GM12891 (cell line): Measurements from ENCODE around the gene NUTM1. TPM values are rescaled to one million over a fixed set of nuclear protein-coding genes. Genes with fewer than 3 reads are reported as not detected.

Experiments
- DNase-seq: peaks from one replicate; pipeline ENCODE4 v3.0.0; 2011; ENCODE audit warnings: low spot score; ENCODE audit not compliant: insufficient read length
- FAIRE-seq: peaks from 2 replicates; lab custom pipeline; 2011; peaks lifted over from hg19 to GRCh38; lab: Jason Lieb, UNC
- PAX5 ChIP-seq: IDR thresholded peaks from 2 replicates; pipeline ENCODE4 v1.6.1; 2011; ENCODE audit warnings: low read length, moderate library complexity, mild to moderate bottlenecking; ENCODE audit not compliant: insufficient read depth, severe bottlenecking
- POLR2A ChIP-seq: IDR thresholded peaks from 2 replicates; pipeline ENCODE4 v1.6.1; 2011; ENCODE audit warnings: low read depth, low read length, control low read depth
- POLR2AphosphoS5 ChIP-seq: IDR thresholded peaks from 2 replicates; pipeline ENCODE4 v1.6.1; 2011; ENCODE audit warnings: low read depth, low read length, control low read depth
- POU2F2 ChIP-seq: IDR thresholded peaks from 2 replicates; pipeline ENCODE4 v1.6.1; 2011; ENCODE audit warnings: low read depth, mild to moderate bottlenecking, control low read depth, low read length, moderate library complexity
- SPI1 ChIP-seq: IDR thresholded peaks from 2 replicates; pipeline ENCODE4 v1.6.1; 2011; ENCODE audit warnings: low read depth, low read length, control low read depth
- TAF1 ChIP-seq: IDR thresholded peaks from 2 replicates; pipeline ENCODE4 v1.6.1; 2011; ENCODE audit warnings: low read depth, low read length, control low read depth
- polyA plus RNA-seq: library from polyadenylated mRNA; unstranded; fragments of >200 nt; gene quantifications from one replicate; pipeline ENCODE4 v1.2.1, GENCODE V29; 2012; ENCODE audit warnings: low read depth, missing spikeins, inconsistent platforms; ENCODE audit not compliant: missing spikeins

The NUTM1 gene
- 0.05 TPM for polyA plus RNA-seq

- peak; percentile 93 for FAIRE-seq
- peak; percentile 63 for DNase-seq
- TF ChIP-seq POU2F2, result peak; percentile 92
- peak; percentile 91 for TF ChIP-seq POLR2AphosphoS5
- TF ChIP-seq PAX5, result no peak
- TF ChIP-seq POLR2A, result peak; percentile 91
- TF ChIP-seq SPI1, result peak; percentile 48
- peak; percentile 90 for TF ChIP-seq TAF1
These were observed at the start of gene NUTM1, which contains the start of gene NOP10 for GRCh38 chr15:34342737-34343575. TSS of gene NUTM1 (plus strand) at chr15:34343315. CDS start at chr15:34343697, 382 bp downstream. TSS of gene NOP10 (minus strand) at chr15:34343136. CDS start at chr15:34343073, 63 bp downstream.

- TF ChIP-seq POU2F2, result no peak
- no peak for TF ChIP-seq TAF1
- no peak for TF ChIP-seq POLR2A
- no peak for TF ChIP-seq PAX5
- no peak for TF ChIP-seq POLR2AphosphoS5
- no peak for TF ChIP-seq SPI1
- FAIRE-seq, result no peak
These were observed 46.1 kb upstream of the NUTM1 start for GRCh38 chr15:34297059-34297458.

GRCh38 chr15:34301058-34301457 lies 42.1 kb upstream of the NUTM1 start:
- no peak for FAIRE-seq
- TF ChIP-seq POLR2A (no peak), SPI1 (no peak), PAX5 (no peak), POLR2AphosphoS5 (no peak), TAF1 (no peak), POU2F2 (no peak)
- no peak for DNase-seq

More at GRCh38 chr15:34297059-34297458, 46.1 kb upstream of the NUTM1 start:
- DNase-seq, result no peak

- FAIRE-seq (no peak), DNase-seq (no peak)
- TF ChIP-seq PAX5 (no peak), TAF1 (no peak), SPI1 (no peak), POLR2A (no peak), POU2F2 (no peak), POLR2AphosphoS5 (no peak)
These were observed 38.5 kb upstream of the NUTM1 start for GRCh38 chr15:34304613-34305012.

GRCh38 chr15:34311563-34311962 lies 31.6 kb upstream of the NUTM1 start:
- FAIRE-seq, result no peak
- TF ChIP-seq POU2F2 (no peak), PAX5 (no peak), POLR2AphosphoS5 (no peak), TAF1 (no peak), SPI1 (no peak), POLR2A (no peak)
- DNase-seq, result no peak

GRCh38 chr15:34314491-34315490 lies 28.3 kb upstream of the NUTM1 start:
- no peak for TF ChIP-seq TAF1
- no peak for TF ChIP-seq SPI1
- TF ChIP-seq POU2F2, result no peak
- TF ChIP-seq PAX5, result no peak
- TF ChIP-seq POLR2AphosphoS5, result no peak
- FAIRE-seq (peak; percentile 50), DNase-seq (no peak)

- FAIRE-seq (peak; percentile 78), DNase-seq (no peak)
- TF ChIP-seq POU2F2 (no peak), TAF1 (no peak; the same call in 1 of the 2 replicates), PAX5 (no peak), POLR2AphosphoS5 (no peak), POLR2A (no peak), SPI1 (no peak)
These were observed 24.6 kb upstream of the NUTM1 start for GRCh38 chr15:34318277-34319079.

GRCh38 chr15:34323217-34323616 lies 19.9 kb upstream of the NUTM1 start:
- DNase-seq (no peak), FAIRE-seq (no peak)
- TF ChIP-seq TAF1 (no peak), PAX5 (no peak), POLR2A (no peak), POLR2AphosphoS5 (no peak), POU2F2 (no peak), SPI1 (no peak)
